Measurements from ENCODE around the gene PRR7. TPM values are rescaled to one million over a fixed set of nuclear protein-coding genes. Genes with fewer than 3 reads are reported as not detected.

Gene PRR7
- total and polyA plus RNA-seq, 2 of the 13 experiments (the other 11 are each of a cell fraction or from before 2014, with no cell fraction given): 4.8 to 5.0 TPM

DNA sequence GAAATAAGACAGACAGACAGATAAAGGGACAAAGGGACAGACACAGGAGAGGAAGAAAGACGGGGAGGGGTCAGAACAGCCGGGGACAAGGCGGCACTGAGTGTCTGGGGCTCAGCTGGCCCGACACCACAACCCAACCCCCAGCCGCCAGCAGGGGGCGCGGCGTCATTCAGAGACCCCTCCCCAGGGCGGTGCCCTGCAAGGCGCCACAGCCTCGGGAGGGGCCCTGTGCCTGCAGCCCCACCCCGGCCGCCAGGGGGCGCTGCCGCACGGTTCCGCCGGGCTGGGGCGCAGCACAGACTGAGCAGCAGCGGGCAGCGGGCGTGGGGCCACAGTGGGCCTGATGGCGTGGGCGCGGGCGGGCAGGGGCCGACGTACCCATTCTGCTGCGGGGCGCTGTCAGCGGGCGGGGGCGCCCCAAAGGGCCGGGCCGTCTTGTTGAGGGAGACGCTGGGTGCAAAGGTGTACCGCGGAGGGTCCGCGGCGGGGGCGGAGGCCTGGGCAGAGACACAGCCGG lies 44.9 kb downstream of the PRR7 start:
- no TSS peak for BruUV-seq (replicated peaks)
- in situ Hi-C loops (cut with HindIII; ENCODE audit: extremely low pct_ligation_motif_present, low pct_unique_long_range_greater_than_20kb): no loop called here
- CTCF ChIA-PET (ENCODE audit: low intra/inter-chr PET ratio, low total read pairs): interaction anchor here (1.3 to 3.0 kb wide), 3 partner anchors 10 to 108 kb away, joined by 3 to 37 read pairs (median 14); partner anchors contain the start of gene B4GALT7
- no peak overlapping the region for H3K9ac ChIP-seq (ENCODE audit: insufficient read depth, low read depth, low read length)
- peaks cover 14% of the 10 kb centered on the region; the same call in 1 of the 2 replicates for H4K20me1 ChIP-seq (ENCODE audit: insufficient read depth, low read length)
- no peak overlapping the region for H2AFZ ChIP-seq (ENCODE audit: low read length)
- H3K4me1 ChIP-seq (ENCODE audit: insufficient read depth, low read length): peaks cover 28% of the 10 kb centered on the region
- 88% methylated on average over 27 of the region's 43 CpGs for WGBS (ENCODE audit: low lambda C conversion rate)
- H3K4me3 ChIP-seq (replicated peaks in 1 of 3; ENCODE audit: insufficient read depth in 1 of 3, low read depth in 2 of 3, low read length in 3 of 3): no peak overlapping the region
- peak; percentile 64 for ATAC-seq
- no peaks in the 10 kb centered on the region for H3K27me3 ChIP-seq (ENCODE audit: control insufficient read depth in 1 of 2, insufficient read depth in 2 of 2, low read length in 2 of 2)
- peak; percentile 65 for DNase-seq (ENCODE audit: low spot score)
- no peak for FAIRE-seq
- POLR2A ChIA-PET: no interaction called here
- no peak overlapping the region for H3K4me2 ChIP-seq (ENCODE audit: low read depth, low read length)
- no peaks in the 10 kb centered on the region for H3K79me2 ChIP-seq (ENCODE audit: insufficient read depth, low read length)
- no peak overlapping the region for H3K27ac ChIP-seq (ENCODE audit: extremely low read length, insufficient read depth, low read length)
- no peaks in the 10 kb centered on the region for H3K9me3 ChIP-seq (ENCODE audit: low read length)
- peaks cover 15 to 18% of the 10 kb centered on the region in 2 experiments; a peak in 4 of 5 replicates for H3K36me3 ChIP-seq (replicated peaks in 1 of 2; ENCODE audit: control insufficient read depth in 1 of 2, insufficient read depth in 2 of 2, low read length in 2 of 2)
- intact Hi-C loops (cut with micrococcal nuclease; ENCODE audit: unreplicated experiment): no loop called here
- TF ChIP-seq ZNF44 (CRISPR knock-in tag; IDR thresholded peaks at IDR 0.05) (no peak), PHF8 (CRISPR knock-in tag; IDR thresholded peaks at IDR 0.05) (0 out of 2 replicates have a peak, but pooled peaks have one; percentile 26), ZNF768 (CRISPR knock-in tag; IDR thresholded peaks at IDR 0.05) (peak; percentile 93), GATAD1 (CRISPR knock-in tag; IDR thresholded peaks at IDR 0.05) (peak; percentile 41; the same call in 1 of the 2 replicates), BHLHE40 (IDR thresholded peaks at IDR 0.05; ENCODE audit: low read length) (0 out of 2 replicates have a peak, but pooled peaks have one; percentile 12), SALL1 (CRISPR knock-in tag; IDR thresholded peaks at IDR 0.05) (0 out of 2 replicates have a peak, but pooled peaks have one; percentile 40), KDM2A (CRISPR knock-in tag; IDR thresholded peaks at IDR 0.05; ENCODE audit: borderline replicate concordance, low read depth) (peak; percentile 42; the same call in 1 of the 2 replicates), RORA (CRISPR knock-in tag; IDR thresholded peaks at IDR 0.05) (no peak), ARID5B (CRISPR knock-in tag; IDR thresholded peaks at IDR 0.05) (0 out of 2 replicates have a peak, but pooled peaks have one; percentile 26), HOXA3 (CRISPR knock-in tag; IDR thresholded peaks at IDR 0.05) (peak; percentile 81), ZNF30 (CRISPR knock-in tag; IDR thresholded peaks at IDR 0.05) (no peak), ZNF691 (CRISPR knock-in tag; IDR thresholded peaks at IDR 0.05; ENCODE audit: borderline replicate concordance, low read depth) (peak; percentile 24; the same call in 1 of the 2 replicates), ARNT2 (CRISPR knock-in tag; IDR thresholded peaks at IDR 0.05; ENCODE audit: low read depth) (peak; percentile 66; the same call in 1 of the 2 replicates), RAD21 (CRISPR knock-in tag; IDR thresholded peaks at IDR 0.05) (peak; percentile 93), CBFB (CRISPR knock-in tag; IDR thresholded peaks at IDR 0.05) (0 out of 2 replicates have a peak, but pooled peaks have one; percentile 27), ZNF138 (CRISPR knock-in tag; IDR thresholded peaks at IDR 0.05; ENCODE audit: low read depth) (0 out of 2 replicates have a peak, but pooled peaks have one; percentile 42), NCOA5 (CRISPR knock-in tag; IDR thresholded peaks at IDR 0.05) (no peak), ZNF788 (CRISPR knock-in tag; IDR thresholded peaks at IDR 0.05; ENCODE audit: borderline replicate concordance) (0 out of 2 replicates have a peak, but pooled peaks have one; percentile 50), SP5 (CRISPR knock-in tag; IDR thresholded peaks at IDR 0.05; ENCODE audit: borderline replicate concordance, low read depth) (0 out of 2 replicates have a peak, but pooled peaks have one; percentile 15)

All from HepG2 (cell line).